HG03045 (cell line): ENCODE measurements around the gene KLK10.
"Not testable (repeated sequence)": the region's sequence is repeated elsewhere in the genome, so short reads cannot be mapped to it uniquely, and the experiment has no call there.

Experiments used
- ATAC-seq: cut with Tn5 transposase; IDR thresholded peaks from one replicate; pipeline ENCODE4 v1.9.1; 2021; ENCODE audit warnings: mild to moderate bottlenecking, moderate library complexity; ENCODE audit not compliant: unreplicated experiment

The KLK10 gene

GRCh38 chr19:51003316-51003715 lies 16.2 kb downstream of the KLK10 start:
- ATAC-seq, result no peak

- no peak for ATAC-seq
These were observed 16.8 kb downstream of the KLK10 start for GRCh38 chr19:51002542-51003311.

GRCh38 chr19:51002089-51002532 lies 17.4 kb downstream of the KLK10 start:
- ATAC-seq, result no peak

GRCh38 chr19:51001515-51001914 lies 18.0 kb downstream of the KLK10 start, which contains the start of gene KLK8:
Gene KLK8 (minus strand): TSS chr19:51001604. CDS start chr19:51001167, 437 bp downstream.
- ATAC-seq, result no peak

GRCh38 chr19:51000981-51001380 lies 18.5 kb downstream of the KLK10 start:
- ATAC-seq, result no peak

- ATAC-seq, result no peak
These were observed 19.1 kb downstream of the KLK10 start for GRCh38 chr19:51000426-51000825.

- ATAC-seq, result no peak
These were observed 20.8 kb downstream of the KLK10 start for GRCh38 chr19:50998686-50999085.

GRCh38 chr19:50998061-50998460 lies 21.4 kb downstream of the KLK10 start:
- ATAC-seq, result no peak

- no peak for ATAC-seq
These were observed 25.4 kb downstream of the KLK10 start for GRCh38 chr19:50994129-50994528.

GRCh38 chr19:50992666-50993035 lies 26.9 kb downstream of the KLK10 start:
- ATAC-seq, result no peak

- not testable (repeated sequence) for ATAC-seq
These were observed 35.1 kb downstream of the KLK10 start for GRCh38 chr19:50984416-50984815.

- ATAC-seq, result no peak
These were observed 35.8 kb downstream of the KLK10 start, which contains the start of gene KLK7 for GRCh38 chr19:50983625-50984292. Gene KLK7 (minus strand): TSS chr19:50983917. CDS start chr19:50982399, 1,518 bp downstream.

- no peak for ATAC-seq
These were observed 37.3 kb downstream of the KLK10 start for GRCh38 chr19:50982186-50982585.

GRCh38 chr19:50981587-50982146 lies 37.8 kb downstream of the KLK10 start:
- ATAC-seq, result no peak

- no peak for ATAC-seq
These were observed 39.3 kb downstream of the KLK10 start for GRCh38 chr19:50980208-50980607.

GRCh38 chr19:50979758-50980157 lies 39.8 kb downstream of the KLK10 start:
- no peak for ATAC-seq

GRCh38 chr19:50978772-50979390 lies 40.6 kb downstream of the KLK10 start:
- no peak for ATAC-seq

GRCh38 chr19:50977626-50978025 lies 41.9 kb downstream of the KLK10 start:
- no peak for ATAC-seq

GRCh38 chr19:50975766-50976165 lies 43.7 kb downstream of the KLK10 start:
- ATAC-seq, result no peak

GRCh38 chr19:50974702-50975556 lies 44.6 kb downstream of the KLK10 start:
- no peak for ATAC-seq
